SU-DHL-6 (cell line): ENCODE measurements around the gene EIF3M.

Source experiments
- H2AFZ ChIP-seq: fragments of 200-600 bp; sonication (generic); 2 replicates; pipeline ENCODE4 v1.6.1; 2014; ENCODE audit warnings: low read depth, mild to moderate bottlenecking, moderate library complexity, mixed read lengths, antibody characterized with exemption, low read length; ENCODE audit not compliant: severe bottlenecking
- H3F3A ChIP-seq: fragments of 200-600 bp; shearing (Covaris generic); 2 replicates; pipeline ENCODE4 v1.6.0; 2016; ENCODE audit warnings: antibody characterized with exemption, mild to moderate bottlenecking; ENCODE audit not compliant: insufficient read depth
- H3K27ac ChIP-seq: fragments of 200-600 bp; sonication (generic); 2 replicates; pipeline ENCODE4 v1.5.1; 2016; ENCODE audit warnings: low read depth, mild to moderate bottlenecking, low read length, moderate library complexity, mixed read lengths
- H3K27me3 ChIP-seq: fragments of 200-600 bp; sonication (generic), shearing (Covaris generic); 2 replicates; pipeline ENCODE4 v1.6.0; 2014; ENCODE audit warnings: mild to moderate bottlenecking, low read length
- H3K36me3 ChIP-seq: fragments of 200-600 bp; sonication (generic); 2 replicates; pipeline ENCODE4 v1.6.1; 2014; ENCODE audit warnings: mild to moderate bottlenecking, low read length, mixed read lengths
- H3K4me2 ChIP-seq: fragments of 300-600, 200-600 bp; shearing (Covaris generic), sonication (generic); 2 replicates; pipeline ENCODE4 v1.6.0; 2014; ENCODE audit warnings: low read length, low read depth, mild to moderate bottlenecking; ENCODE audit not compliant: poor library complexity, severe bottlenecking
- H3K4me3 ChIP-seq: fragments of 200-600 bp; sonication (generic); 2 replicates; pipeline ENCODE4 v1.5.1; 2014; ENCODE audit warnings: antibody characterized with exemption, low read length, mild to moderate bottlenecking, mixed read lengths; ENCODE audit not compliant: insufficient read depth, poor library complexity, severe bottlenecking
- H3K79me2 ChIP-seq: fragments of 200-600 bp; sonication (generic); 2 replicates; pipeline ENCODE4 v1.6.1; 2014; ENCODE audit warnings: mild to moderate bottlenecking, low read length, moderate library complexity; ENCODE audit not compliant: insufficient read depth
- H3K9ac ChIP-seq: fragments of 200-600 bp; sonication (generic); 2 replicates; pipeline ENCODE4 v1.7.0; 2014; ENCODE audit warnings: mild to moderate bottlenecking, low read length
- H3K9me2 ChIP-seq: fragments of 200-600 bp; sonication (generic); replicated peaks from 2 replicates; pipeline ENCODE4 v1.6.1; 2014; ENCODE audit warnings: low read length; ENCODE audit not compliant: insufficient read depth
- H3K9me3 ChIP-seq: fragments of 200-600 bp; sonication (generic); 2 replicates; pipeline ENCODE4 v1.6.1; 2014; ENCODE audit warnings: low read length, mixed read lengths; ENCODE audit not compliant: insufficient read depth
- H4K20me1 ChIP-seq: fragments of 200-600 bp; sonication (generic); 2 replicates; pipeline ENCODE4 v1.6.1; 2014; ENCODE audit warnings: low read depth, mild to moderate bottlenecking, antibody characterized with exemption, low read length, moderate library complexity, mixed read lengths
- EZH2phosphoT487 ChIP-seq: fragments of 200-600 bp; sonication (generic), shearing (Covaris generic); conservative IDR thresholded peaks from 2 replicates; pipeline ENCODE4 v1.6.1; 2018; ENCODE audit warnings: mild to moderate bottlenecking, antibody characterized with exemption, low read length, moderate library complexity, mixed read lengths
- TF ChIP-seq, protein P1 (sequence below): fragments of 200-600 bp; sonication (generic); IDR thresholded peaks from one replicate; pipeline ENCODE4 v1.5.1; 2017; ENCODE audit warnings: antibody characterized with exemption, mild to moderate bottlenecking, low read length, moderate library complexity; ENCODE audit not compliant: insufficient read depth, poor library complexity, severe bottlenecking

EIF3M gene

DNA sequence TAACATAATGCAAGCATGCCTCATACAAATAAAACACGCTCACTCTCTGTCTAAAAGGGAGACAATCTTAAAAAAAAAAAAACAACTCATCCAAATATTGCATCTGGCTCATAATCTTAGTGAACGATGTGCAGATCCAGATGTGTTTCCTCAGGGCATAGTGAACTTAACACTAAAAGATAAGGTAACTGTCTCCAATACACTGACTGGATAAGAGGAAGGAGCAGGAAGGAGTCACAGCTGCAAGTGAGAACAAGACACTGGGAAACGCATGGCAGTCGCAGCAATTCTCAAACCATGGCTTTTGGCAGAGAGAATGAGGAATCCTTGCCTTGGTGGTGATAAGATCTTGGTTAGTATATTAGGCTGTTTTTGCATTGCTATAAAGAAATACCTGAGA, 9.2 kb upstream of the EIF3M start:
- no peak overlapping the region for H3K9ac ChIP-seq
- TF ChIP-seq, protein P1, sequence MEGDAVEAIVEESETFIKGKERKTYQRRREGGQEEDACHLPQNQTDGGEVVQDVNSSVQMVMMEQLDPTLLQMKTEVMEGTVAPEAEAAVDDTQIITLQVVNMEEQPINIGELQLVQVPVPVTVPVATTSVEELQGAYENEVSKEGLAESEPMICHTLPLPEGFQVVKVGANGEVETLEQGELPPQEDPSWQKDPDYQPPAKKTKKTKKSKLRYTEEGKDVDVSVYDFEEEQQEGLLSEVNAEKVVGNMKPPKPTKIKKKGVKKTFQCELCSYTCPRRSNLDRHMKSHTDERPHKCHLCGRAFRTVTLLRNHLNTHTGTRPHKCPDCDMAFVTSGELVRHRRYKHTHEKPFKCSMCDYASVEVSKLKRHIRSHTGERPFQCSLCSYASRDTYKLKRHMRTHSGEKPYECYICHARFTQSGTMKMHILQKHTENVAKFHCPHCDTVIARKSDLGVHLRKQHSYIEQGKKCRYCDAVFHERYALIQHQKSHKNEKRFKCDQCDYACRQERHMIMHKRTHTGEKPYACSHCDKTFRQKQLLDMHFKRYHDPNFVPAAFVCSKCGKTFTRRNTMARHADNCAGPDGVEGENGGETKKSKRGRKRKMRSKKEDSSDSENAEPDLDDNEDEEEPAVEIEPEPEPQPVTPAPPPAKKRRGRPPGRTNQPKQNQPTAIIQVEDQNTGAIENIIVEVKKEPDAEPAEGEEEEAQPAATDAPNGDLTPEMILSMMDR: no peak
- no peak for TF ChIP-seq EZH2phosphoT487
- H3K27ac ChIP-seq: no peak overlapping the region
- H3K27me3 ChIP-seq: no peaks in the 10 kb centered on the region
- no peaks in the 10 kb centered on the region for H3F3A ChIP-seq
- H3K4me2 ChIP-seq: no peak overlapping the region
- no peaks in the 10 kb centered on the region for H3K36me3 ChIP-seq
- H3K9me3 ChIP-seq: no peaks in the 10 kb centered on the region
- H3K79me2 ChIP-seq: no peaks in the 10 kb centered on the region
- no peak overlapping the region for H3K4me3 ChIP-seq
- H3K9me2 ChIP-seq: no peaks in the 10 kb centered on the region
- no peaks in the 10 kb centered on the region for H4K20me1 ChIP-seq
- H2AFZ ChIP-seq: no peak overlapping the region

DNA sequence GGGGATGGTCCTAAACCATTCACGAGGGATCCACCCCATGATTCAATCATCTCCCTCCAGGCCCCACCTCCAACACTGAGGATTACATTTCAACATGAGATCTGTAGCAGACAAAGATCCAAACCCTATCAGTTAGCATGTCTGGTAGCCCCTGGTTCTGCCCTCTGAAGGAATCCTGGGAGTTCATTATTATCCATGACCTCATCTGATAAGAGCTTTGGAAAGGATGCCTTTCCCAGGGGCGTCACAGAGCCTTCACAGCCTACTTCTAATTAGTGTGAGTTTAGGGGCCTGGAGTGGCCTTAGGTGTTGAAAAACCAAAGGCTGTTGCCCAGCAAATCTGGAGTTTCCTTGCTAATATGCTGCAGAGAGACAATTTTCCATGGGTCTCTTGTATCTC, 8.6 kb upstream of the EIF3M start:
- no peak overlapping the region for H3K27ac ChIP-seq

DNA sequence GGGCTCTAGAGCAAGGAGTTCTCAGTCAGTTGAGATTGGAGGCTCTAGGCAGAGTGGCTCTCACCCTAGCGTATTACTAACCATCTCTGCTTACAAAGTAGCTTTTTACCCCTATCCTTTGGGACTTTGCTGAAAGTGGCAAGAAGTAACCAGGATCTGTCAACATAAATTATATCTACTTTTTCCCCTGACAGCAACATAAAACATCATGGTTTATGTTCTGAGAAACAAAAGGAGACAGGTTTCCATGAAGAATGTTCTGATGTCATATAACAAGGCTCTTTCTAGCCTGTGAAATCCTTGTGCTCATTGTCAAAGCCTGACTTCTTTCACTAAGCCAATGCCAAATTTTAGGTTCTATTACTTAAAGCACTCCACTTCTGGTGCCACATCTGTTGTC, 7.2 kb upstream of the EIF3M start:
- H3F3A ChIP-seq: no peaks in the 10 kb centered on the region
- no peaks in the 10 kb centered on the region for H3K9me2 ChIP-seq
- H3K9ac ChIP-seq: no peak overlapping the region
- H3K4me3 ChIP-seq: no peak overlapping the region
- H3K36me3 ChIP-seq: no peaks in the 10 kb centered on the region
- TF ChIP-seq, protein P1: no peak
- no peak for TF ChIP-seq EZH2phosphoT487
- no peaks in the 10 kb centered on the region for H3K27me3 ChIP-seq
- H3K27ac ChIP-seq: no peak overlapping the region
- H2AFZ ChIP-seq: no peak overlapping the region
- H3K9me3 ChIP-seq: no peaks in the 10 kb centered on the region
- no peak overlapping the region for H3K4me2 ChIP-seq
- H3K79me2 ChIP-seq: no peaks in the 10 kb centered on the region
- no peaks in the 10 kb centered on the region for H4K20me1 ChIP-seq

More for the DNA sequence above, 8.6 kb upstream of the EIF3M start:
- no peaks in the 10 kb centered on the region for H4K20me1 ChIP-seq
- H3K9ac ChIP-seq: no peak overlapping the region
- H3K9me3 ChIP-seq: no peaks in the 10 kb centered on the region
- no peak overlapping the region for H3K4me2 ChIP-seq
- H3K79me2 ChIP-seq: no peaks in the 10 kb centered on the region
- H3K4me3 ChIP-seq: no peak overlapping the region
- H2AFZ ChIP-seq: no peak overlapping the region
- H3K27me3 ChIP-seq: no peaks in the 10 kb centered on the region
- no peaks in the 10 kb centered on the region for H3F3A ChIP-seq
- TF ChIP-seq EZH2phosphoT487: no peak
- TF ChIP-seq, protein P1: no peak
- H3K36me3 ChIP-seq: no peaks in the 10 kb centered on the region
- H3K9me2 ChIP-seq: no peaks in the 10 kb centered on the region

DNA sequence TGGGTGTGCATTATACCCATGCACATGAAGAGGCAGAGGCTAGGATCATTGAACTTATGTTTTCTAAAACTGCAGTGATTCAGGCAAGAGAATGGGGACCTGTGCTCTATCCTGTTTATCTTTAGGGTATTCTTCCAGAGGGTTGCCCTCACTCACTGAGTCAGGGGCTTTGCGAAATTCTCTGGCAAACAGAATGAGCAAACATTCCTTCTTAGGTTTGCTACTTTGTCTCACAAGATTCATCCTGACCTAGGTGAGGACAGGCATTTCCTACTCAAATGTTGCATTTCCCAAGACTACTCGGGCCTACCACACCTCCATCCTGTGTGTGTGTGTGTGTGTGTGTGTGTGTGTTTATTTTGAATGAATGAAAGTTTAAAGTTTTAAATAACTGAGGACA, 2.7 kb upstream of the EIF3M start:
- Histone ChIP-seq H3K27ac (no peak overlapping the region), H2AFZ (no peak overlapping the region), H3K4me2 (no peak overlapping the region)

More for the DNA sequence above, 2.7 kb upstream of the EIF3M start:
- Histone ChIP-seq H3K9me3 (no peaks in the 10 kb centered on the region), H3F3A (no peaks in the 10 kb centered on the region), H3K9ac (no peak overlapping the region), H4K20me1 (no peaks in the 10 kb centered on the region; the same call in 1 of the 2 replicates), H3K36me3 (no peaks in the 10 kb centered on the region), H3K4me3 (no peak overlapping the region), H3K9me2 (no peaks in the 10 kb centered on the region), H3K79me2 (peaks cover 22% of the 10 kb centered on the region), H3K27me3 (no peaks in the 10 kb centered on the region)
- TF ChIP-seq, protein P1: no peak
- no peak for TF ChIP-seq EZH2phosphoT487
